Hepatocyte (in vitro differentiated cells): ENCODE data around the gene PNLIP.

Source experiments
- EZH2 ChIP-seq: fragments of 200-600 bp; sonication (generic); IDR thresholded peaks from 2 replicates; pipeline ENCODE4 v1.6.1; 2016; ENCODE audit warnings: antibody characterized with exemption, mild to moderate bottlenecking, borderline replicate concordance
- EZH2phosphoT487 ChIP-seq: fragments of 200-600 bp; sonication (generic); IDR thresholded peaks from one replicate; pipeline ENCODE4 v1.6.1; 2018; ENCODE audit warnings: antibody characterized with exemption, mild to moderate bottlenecking, low read depth, moderate library complexity; ENCODE audit not compliant: unreplicated experiment, severe bottlenecking
- TF ChIP-seq, protein P1 (sequence below): fragments of 200-600 bp; sonication (generic); IDR thresholded peaks from 2 replicates; pipeline ENCODE4 v1.5.1; 2016; ENCODE audit warnings: antibody characterized with exemption, mild to moderate bottlenecking; ENCODE audit not compliant: poor library complexity

DNA sequence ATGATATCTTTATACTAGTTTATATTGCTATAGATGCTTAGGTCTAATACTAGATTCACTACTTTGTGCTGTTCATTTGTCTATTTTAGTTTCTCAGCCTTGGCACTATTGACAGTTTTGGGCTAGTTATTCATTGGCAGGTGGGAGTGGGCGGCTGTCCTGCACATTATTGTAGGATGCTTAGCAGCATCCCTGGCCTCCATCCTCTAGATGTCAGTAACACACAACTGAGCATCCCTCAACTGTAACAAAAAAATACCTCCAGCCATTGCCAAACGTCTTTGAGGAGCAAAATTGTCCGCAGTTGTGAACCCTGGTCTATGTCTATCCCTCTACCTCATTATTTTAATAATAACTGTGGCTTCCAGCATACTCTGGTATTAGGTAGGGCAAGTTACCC, 34.4 kb upstream of the PNLIP start:
- TF ChIP-seq, protein P1, sequence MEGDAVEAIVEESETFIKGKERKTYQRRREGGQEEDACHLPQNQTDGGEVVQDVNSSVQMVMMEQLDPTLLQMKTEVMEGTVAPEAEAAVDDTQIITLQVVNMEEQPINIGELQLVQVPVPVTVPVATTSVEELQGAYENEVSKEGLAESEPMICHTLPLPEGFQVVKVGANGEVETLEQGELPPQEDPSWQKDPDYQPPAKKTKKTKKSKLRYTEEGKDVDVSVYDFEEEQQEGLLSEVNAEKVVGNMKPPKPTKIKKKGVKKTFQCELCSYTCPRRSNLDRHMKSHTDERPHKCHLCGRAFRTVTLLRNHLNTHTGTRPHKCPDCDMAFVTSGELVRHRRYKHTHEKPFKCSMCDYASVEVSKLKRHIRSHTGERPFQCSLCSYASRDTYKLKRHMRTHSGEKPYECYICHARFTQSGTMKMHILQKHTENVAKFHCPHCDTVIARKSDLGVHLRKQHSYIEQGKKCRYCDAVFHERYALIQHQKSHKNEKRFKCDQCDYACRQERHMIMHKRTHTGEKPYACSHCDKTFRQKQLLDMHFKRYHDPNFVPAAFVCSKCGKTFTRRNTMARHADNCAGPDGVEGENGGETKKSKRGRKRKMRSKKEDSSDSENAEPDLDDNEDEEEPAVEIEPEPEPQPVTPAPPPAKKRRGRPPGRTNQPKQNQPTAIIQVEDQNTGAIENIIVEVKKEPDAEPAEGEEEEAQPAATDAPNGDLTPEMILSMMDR = no peak
- TF ChIP-seq EZH2phosphoT487 (no peak), EZH2 (no peak)
